ENCODE measurements around the gene ACKR3. TPM values are rescaled to one million over a fixed set of nuclear protein-coding genes. Genes with fewer than 3 reads are reported as not detected.

The ACKR3 gene
- total and polyA plus RNA-seq, 2 of the 4 experiments (the other 2 are of a cell fraction): not detected

DNA sequence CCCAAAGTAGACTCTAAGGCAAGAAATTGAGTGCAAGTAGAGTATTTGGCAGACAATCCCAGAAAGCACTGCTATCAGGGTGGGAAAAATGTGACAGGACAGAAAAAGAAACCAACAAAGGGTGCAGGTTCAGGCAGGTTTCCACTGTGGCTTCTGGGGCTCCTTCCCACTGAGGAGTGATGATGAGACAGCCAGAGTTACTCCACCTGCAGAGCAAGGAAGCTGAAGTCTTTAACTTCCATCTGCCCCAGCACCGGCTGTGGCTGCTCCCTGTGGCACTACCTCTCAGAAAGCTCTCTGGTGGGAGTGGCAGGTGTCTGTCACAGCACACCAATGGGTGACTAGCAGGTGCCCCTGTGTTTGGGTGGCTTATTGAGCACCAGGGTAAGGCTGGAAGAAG is 37.6 kb upstream of the ACKR3 start:
- Histone ChIP-seq H3K18ac (ENCODE audit: low read depth, low read length) (no peak overlapping the region), H2AFZ (replicated peaks; ENCODE audit: low read length, poor library complexity) (no peak overlapping the region), H2BK15ac (ENCODE audit: low read depth, low read length) (no peak overlapping the region), H2BK120ac (ENCODE audit: low read depth, low read length) (no peak overlapping the region), H3K23ac (ENCODE audit: low read depth, low read length) (no peak overlapping the region), H3K79me1 (ENCODE audit: low read depth in 1 of 2, low read length in 2 of 2) (no peaks in the 10 kb centered on the region), H3K27ac (ENCODE audit: insufficient read depth, low read length) (no peak overlapping the region), H3K36me3 (ENCODE audit: control insufficient read depth, insufficient read depth, low read length) (no peaks in the 10 kb centered on the region), H4K20me1 (ENCODE audit: insufficient read depth, low read length) (no peaks in the 10 kb centered on the region), H3K9ac (ENCODE audit: low read depth, low read length) (no peak overlapping the region), H3K27me3 (ENCODE audit: control insufficient read depth, insufficient read depth, low read length) (peaks cover 6% of the 10 kb centered on the region; the same call in 1 of the 2 replicates), H3K4me2 (ENCODE audit: low read depth, low read length) (no peak overlapping the region), H2BK5ac (ENCODE audit: low read depth, low read length, poor library complexity, severe bottlenecking) (no peak overlapping the region), H2AK9ac (replicated peaks; ENCODE audit: low read depth, low read length, poor library complexity) (no peak overlapping the region), H4K8ac (ENCODE audit: low read depth in 2 of 2, low read length in 2 of 2) (no peak overlapping the region), H3K9me1 (ENCODE audit: insufficient read depth, low read length) (no peaks in the 10 kb centered on the region), H2BK20ac (ENCODE audit: low read depth, low read length) (no peak overlapping the region), H3K4ac (ENCODE audit: low read depth, low read length) (no peak overlapping the region), H3K4me3 (ENCODE audit: insufficient read depth, low read depth, low read length) (no peak overlapping the region), H3K4me1 (ENCODE audit: control insufficient read depth, insufficient read depth, low read length) (no peaks in the 10 kb centered on the region), H3K56ac (ENCODE audit: extremely low read depth, insufficient read depth, low read length) (no peak overlapping the region), H3K9me3 (ENCODE audit: control insufficient read depth, insufficient read depth, low read length) (no peaks in the 10 kb centered on the region; the same call in 1 of the 2 replicates), H2AK5ac (ENCODE audit: low read depth, low read length) (no peak overlapping the region), H4K5ac (ENCODE audit: low read depth, low read length) (no peak overlapping the region), H4K91ac (ENCODE audit: insufficient read depth, low read depth, low read length) (no peak overlapping the region), H3K14ac (replicated peaks; ENCODE audit: low read depth, low read length) (no peak overlapping the region)
- ChIA-PET POLR2A (ENCODE audit: unreplicated experiment) (no interaction called here), CTCF (no interaction called here)
- no peak for ATAC-seq (ENCODE audit: low read depth)
- no peak for TF ChIP-seq BHLHE40 (IDR thresholded peaks at IDR 0.05; ENCODE audit: low read depth, low read length)
- TF ChIP-seq SMC3 (IDR thresholded peaks at IDR 0.05; ENCODE audit: low read depth, low read length): no peak
- no peak for TF ChIP-seq FOS (IDR thresholded peaks at IDR 0.05; ENCODE audit: low read depth, low read length)
- no peak for TF ChIP-seq NFE2L2 (IDR thresholded peaks at IDR 0.05; ENCODE audit: low read depth, low read length)
- TF ChIP-seq RCOR1 (IDR thresholded peaks at IDR 0.05; ENCODE audit: insufficient replicate concordance, low read length): no peak
- no peak for TF ChIP-seq RAD21 (IDR thresholded peaks at IDR 0.05; ENCODE audit: low read length)
- TF ChIP-seq, protein P1, sequence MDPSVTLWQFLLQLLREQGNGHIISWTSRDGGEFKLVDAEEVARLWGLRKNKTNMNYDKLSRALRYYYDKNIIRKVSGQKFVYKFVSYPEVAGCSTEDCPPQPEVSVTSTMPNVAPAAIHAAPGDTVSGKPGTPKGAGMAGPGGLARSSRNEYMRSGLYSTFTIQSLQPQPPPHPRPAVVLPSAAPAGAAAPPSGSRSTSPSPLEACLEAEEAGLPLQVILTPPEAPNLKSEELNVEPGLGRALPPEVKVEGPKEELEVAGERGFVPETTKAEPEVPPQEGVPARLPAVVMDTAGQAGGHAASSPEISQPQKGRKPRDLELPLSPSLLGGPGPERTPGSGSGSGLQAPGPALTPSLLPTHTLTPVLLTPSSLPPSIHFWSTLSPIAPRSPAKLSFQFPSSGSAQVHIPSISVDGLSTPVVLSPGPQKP (IDR thresholded peaks at IDR 0.05; ENCODE audit: borderline replicate concordance, low read depth, low read length): no peak
- TF ChIP-seq, protein P2, sequence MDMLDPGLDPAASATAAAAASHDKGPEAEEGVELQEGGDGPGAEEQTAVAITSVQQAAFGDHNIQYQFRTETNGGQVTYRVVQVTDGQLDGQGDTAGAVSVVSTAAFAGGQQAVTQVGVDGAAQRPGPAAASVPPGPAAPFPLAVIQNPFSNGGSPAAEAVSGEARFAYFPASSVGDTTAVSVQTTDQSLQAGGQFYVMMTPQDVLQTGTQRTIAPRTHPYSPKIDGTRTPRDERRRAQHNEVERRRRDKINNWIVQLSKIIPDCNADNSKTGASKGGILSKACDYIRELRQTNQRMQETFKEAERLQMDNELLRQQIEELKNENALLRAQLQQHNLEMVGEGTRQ (IDR thresholded peaks at IDR 0.05; ENCODE audit: low read depth, low read length): no peak
- no peak for TF ChIP-seq CHD1 (IDR thresholded peaks at IDR 0.05; ENCODE audit: low read depth, low read length)
- TF ChIP-seq, protein P3, sequence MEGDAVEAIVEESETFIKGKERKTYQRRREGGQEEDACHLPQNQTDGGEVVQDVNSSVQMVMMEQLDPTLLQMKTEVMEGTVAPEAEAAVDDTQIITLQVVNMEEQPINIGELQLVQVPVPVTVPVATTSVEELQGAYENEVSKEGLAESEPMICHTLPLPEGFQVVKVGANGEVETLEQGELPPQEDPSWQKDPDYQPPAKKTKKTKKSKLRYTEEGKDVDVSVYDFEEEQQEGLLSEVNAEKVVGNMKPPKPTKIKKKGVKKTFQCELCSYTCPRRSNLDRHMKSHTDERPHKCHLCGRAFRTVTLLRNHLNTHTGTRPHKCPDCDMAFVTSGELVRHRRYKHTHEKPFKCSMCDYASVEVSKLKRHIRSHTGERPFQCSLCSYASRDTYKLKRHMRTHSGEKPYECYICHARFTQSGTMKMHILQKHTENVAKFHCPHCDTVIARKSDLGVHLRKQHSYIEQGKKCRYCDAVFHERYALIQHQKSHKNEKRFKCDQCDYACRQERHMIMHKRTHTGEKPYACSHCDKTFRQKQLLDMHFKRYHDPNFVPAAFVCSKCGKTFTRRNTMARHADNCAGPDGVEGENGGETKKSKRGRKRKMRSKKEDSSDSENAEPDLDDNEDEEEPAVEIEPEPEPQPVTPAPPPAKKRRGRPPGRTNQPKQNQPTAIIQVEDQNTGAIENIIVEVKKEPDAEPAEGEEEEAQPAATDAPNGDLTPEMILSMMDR (conservative IDR thresholded peaks at IDR 0.05; ENCODE audit: low read depth, low read length): no peak
- TF ChIP-seq RFX5 (IDR thresholded peaks at IDR 0.05; ENCODE audit: low read depth, low read length): no peak
- TF ChIP-seq MAFK (IDR thresholded peaks at IDR 0.05; ENCODE audit: low read depth, low read length): no peak
- TF ChIP-seq POLR2A (IDR thresholded peaks at IDR 0.05; ENCODE audit: low read depth, low read length): no peak
- TF ChIP-seq MXI1 (IDR thresholded peaks at IDR 0.05; ENCODE audit: borderline replicate concordance, low read depth, low read length): no peak
- TF ChIP-seq CEBPB (IDR thresholded peaks at IDR 0.05; ENCODE audit: low read depth, low read length): no peak
- no peak for TF ChIP-seq MAZ (IDR thresholded peaks at IDR 0.05; ENCODE audit: borderline replicate concordance, low read depth, low read length)
- dilution Hi-C loops (cut with HindIII; ENCODE audit: low sequenced_read_pairs, unreplicated experiment) (no loop called here), in situ Hi-C loops (cut with MboI; ENCODE audit: low sequenced_read_pairs) (no loop called here), intact Hi-C loops (cut with micrococcal nuclease) (no loop called here)
- WGBS, 2 experiments (ENCODE audit: extremely low coverage in 2 of 2, insufficient read length in 1 of 2): no CpG with 5 or more reads among the region's 1 CpG
- no peak for DNase-seq
- no TSS peak for BruUV-seq (replicated peaks)
